ENCODE data around the gene COL4A4.

- TF ChIP-seq CTCF (IDR thresholded peaks at IDR 0.05) (no peak), POLR2A (IDR thresholded peaks at IDR 0.05) (no peak)
Measured at GRCh38 chr2:227183657-227184367, 19.8 kb upstream of the COL4A4 start.

All from vagina (tissue), 2 donors.